H54 (cell line): ENCODE measurements around the gene PARVA.

ENCODE experiments used
- DNase-seq: peaks from one replicate; pipeline ENCODE4 v3.0.0; 2011; ENCODE audit warnings: low spot score, mixed read lengths; ENCODE audit not compliant: insufficient read length
- FAIRE-seq: peaks from 3 replicates; lab custom pipeline; 2011; peaks lifted over from hg19 to GRCh38; lab: Jason Lieb, UNC
- POLR2A ChIP-seq: IDR thresholded peaks from 2 replicates; pipeline ENCODE4 v1.6.1; 2011; ENCODE audit warnings: low read depth, mild to moderate bottlenecking, low read length

PARVA gene

GRCh38 chr11:12408156-12408770 is 30.9 kb downstream of the PARVA start:
- TF ChIP-seq POLR2A = no peak
- FAIRE-seq = no peak

GRCh38 chr11:12409621-12410005 is 32.2 kb downstream of the PARVA start:
- FAIRE-seq (no peak), DNase-seq (no peak)
- TF ChIP-seq POLR2A = no peak

More at GRCh38 chr11:12408156-12408770, 30.9 kb downstream of the PARVA start:
- no peak for DNase-seq

- FAIRE-seq (no peak), DNase-seq (no peak)
- no peak for TF ChIP-seq POLR2A
Observed at GRCh38 chr11:12410006-12410728, 32.8 kb downstream of the PARVA start.

GRCh38 chr11:12411393-12411792 is 34.0 kb downstream of the PARVA start:
- FAIRE-seq (no peak), DNase-seq (no peak)
- no peak for TF ChIP-seq POLR2A

- peak; percentile 70 for FAIRE-seq
- peak; percentile 76 for DNase-seq
Observed at GRCh38 chr11:12411806-12412727, 34.7 kb downstream of the PARVA start.

GRCh38 chr11:12413141-12414052 is 36.0 kb downstream of the PARVA start:
- no peak for TF ChIP-seq POLR2A
- FAIRE-seq = no peak
- no peak for DNase-seq

More at GRCh38 chr11:12411806-12412727, 34.7 kb downstream of the PARVA start:
- TF ChIP-seq POLR2A = no peak

GRCh38 chr11:12414611-12415010 is 37.2 kb downstream of the PARVA start:
- no peak for TF ChIP-seq POLR2A
- DNase-seq = no peak
- FAIRE-seq = no peak

- no peak for DNase-seq
- FAIRE-seq = no peak
- TF ChIP-seq POLR2A = no peak
Observed at GRCh38 chr11:12415342-12415966, 38.1 kb downstream of the PARVA start.

- TF ChIP-seq POLR2A = no peak
- no peak for FAIRE-seq
- DNase-seq = no peak
Observed at GRCh38 chr11:12416552-12416951, 39.2 kb downstream of the PARVA start.

- no peak for TF ChIP-seq POLR2A
- FAIRE-seq = no peak
- DNase-seq = no peak
Observed at GRCh38 chr11:12417691-12418611, 40.6 kb downstream of the PARVA start.

GRCh38 chr11:12420040-12420439 is 42.7 kb downstream of the PARVA start:
- no peak for DNase-seq
- TF ChIP-seq POLR2A = no peak
- FAIRE-seq = no peak

- no peak for TF ChIP-seq POLR2A
- DNase-seq = no peak
- FAIRE-seq = no peak
Observed at GRCh38 chr11:12420706-12421105, 43.3 kb downstream of the PARVA start.
